Lung microvascular endothelial cell (primary cell): ENCODE results near the gene SIRT5. TPM values are rescaled to one million over a fixed set of nuclear protein-coding genes. Genes with fewer than 3 reads are reported as not detected.

ENCODE experiments used
- total RNA-seq: library from RNA; depleted of rRNA; stranded (reverse); fragments of >200 nt; gene quantifications from 2 replicates; pipeline ENCODE4 v1.2.1, GENCODE V29; 2014

SIRT5 gene
- total RNA-seq, 1 donor from 2014 or later = 7.1 TPM

Other genes starting within 250 kb of the SIRT5 start
- 12.5 and 14.6 TPM in 2 replicates for gene TBC1D7, start 246.1 kb upstream of the SIRT5 start, total RNA-seq
- gene GFOD1, start 87.0 kb upstream of the SIRT5 start, total RNA-seq = 14.1 and 14.6 TPM in 2 replicates
- gene NOL7, start 40.7 kb downstream of the SIRT5 start, total RNA-seq = 38.1 and 43.1 TPM in 2 replicates
- 18.3 and 21.0 TPM in 2 replicates for gene RANBP9, start 137.2 kb downstream of the SIRT5 start, total RNA-seq
- gene MCUR1, start 240.0 kb downstream of the SIRT5 start, total RNA-seq = 5.2 and 6.5 TPM in 2 replicates